C1 segment of cervical spinal cord (tissue), 14 donors: ENCODE measurements around the gene KIAA1549.
A peak's percentile ranks its signal among the peaks of the same experiment; 100 is the strongest.
"Not testable (repeated sequence)": the region's sequence is repeated elsewhere in the genome, so short reads cannot be mapped to it uniquely, and the experiment has no call there.

ENCODE experiments used
- DNase-seq, 14 donors: peaks; one replicate each; lab custom pipeline; 2025; lab: John Stamatoyannopoulos, UW

The KIAA1549 gene

GRCh38 chr7:138981332-138982203 is at the start of gene KIAA1549:
Gene KIAA1549, minus strand, starts transcription at chr7:138981389. Its CDS starts 120 bp downstream, at chr7:138981269.
- peak in 4 of 14 donors; percentile 17 to 67 (median 42) for DNase-seq

- DNase-seq = no peak
Observed at GRCh38 chr7:139029353-139029752, 48.2 kb upstream of the KIAA1549 start.

GRCh38 chr7:139026551-139026950 is 45.4 kb upstream of the KIAA1549 start:
- no peak for DNase-seq

- DNase-seq = not testable (repeated sequence)
Observed at GRCh38 chr7:139025861-139026260, 44.7 kb upstream of the KIAA1549 start.

- no peak for DNase-seq
Observed at GRCh38 chr7:139023076-139023475, 41.9 kb upstream of the KIAA1549 start.

GRCh38 chr7:139022286-139022685 is 41.1 kb upstream of the KIAA1549 start:
- no peak for DNase-seq

- DNase-seq = no peak
Observed at GRCh38 chr7:139018910-139019309, 37.7 kb upstream of the KIAA1549 start.

- peak in 7 of 14 donors; percentile 15 to 29 (median 23) for DNase-seq
Observed at GRCh38 chr7:139016931-139017511, 35.8 kb upstream of the KIAA1549 start.

GRCh38 chr7:139011373-139011772 is 30.2 kb upstream of the KIAA1549 start:
- no peak for DNase-seq

- DNase-seq = no peak
Observed at GRCh38 chr7:139004321-139005090, 23.3 kb upstream of the KIAA1549 start.

GRCh38 chr7:138999414-138999813 is 18.2 kb upstream of the KIAA1549 start:
- no peak for DNase-seq

GRCh38 chr7:138992052-138992531 is 10.9 kb upstream of the KIAA1549 start:
- no peak for DNase-seq

- DNase-seq = no peak
Observed at GRCh38 chr7:138987686-138988085, 6.5 kb upstream of the KIAA1549 start.

GRCh38 chr7:138982204-138982623 is 1.0 kb upstream of the KIAA1549 start:
- no peak for DNase-seq

- DNase-seq = peak in 2 of 14 donors; percentile 17 to 47
Observed at GRCh38 chr7:138980563-138981291, 462 bp downstream of the KIAA1549 start.

GRCh38 chr7:138979988-138980562 is 1.1 kb downstream of the KIAA1549 start:
- no peak for DNase-seq

- no peak for DNase-seq
Observed at GRCh38 chr7:138979226-138979979, 1.8 kb downstream of the KIAA1549 start.

- no peak for DNase-seq
Observed at GRCh38 chr7:138978541-138979184, 2.5 kb downstream of the KIAA1549 start.

GRCh38 chr7:138976161-138976560 is 5.0 kb downstream of the KIAA1549 start:
- DNase-seq = not testable (repeated sequence)
